Fibroblast of gingiva (primary cell): ENCODE measurements around the gene NAV2.
"Not testable (repeated sequence)": the region's sequence is repeated elsewhere in the genome, so short reads cannot be mapped to it uniquely, and the experiment has no call there.

ENCODE experiments used
- DNase-seq: peaks from one replicate; pipeline ENCODE4 v3.0.0-alpha.2; 2011; ENCODE audit warnings: low read depth

Gene NAV2

GRCh38 chr11:20055312-20055711 lies 342.7 kb downstream of the NAV2 start:
- DNase-seq = peak; percentile 41

- DNase-seq = no peak
Measured at GRCh38 chr11:20056109-20056949, 343.7 kb downstream of the NAV2 start.

GRCh38 chr11:20056950-20057943 lies 344.6 kb downstream of the NAV2 start:
- peak; percentile 63 for DNase-seq

- DNase-seq = no peak
Measured at GRCh38 chr11:20058749-20059458, 346.3 kb downstream of the NAV2 start.

GRCh38 chr11:20059587-20060021 lies 347.0 kb downstream of the NAV2 start:
- DNase-seq = no peak

GRCh38 chr11:20060181-20060580 lies 347.5 kb downstream of the NAV2 start:
- no peak for DNase-seq

- DNase-seq = no peak
Measured at GRCh38 chr11:20060647-20061205, 348.1 kb downstream of the NAV2 start.

GRCh38 chr11:20061776-20062175 lies 349.1 kb downstream of the NAV2 start:
- no peak for DNase-seq

GRCh38 chr11:20064961-20065405 lies 352.3 kb downstream of the NAV2 start:
- DNase-seq = no peak

GRCh38 chr11:20065406-20065805 lies 352.8 kb downstream of the NAV2 start:
- DNase-seq = no peak

- DNase-seq = no peak
Measured at GRCh38 chr11:20066013-20066782, 353.6 kb downstream of the NAV2 start.

GRCh38 chr11:20066783-20067156 lies 354.1 kb downstream of the NAV2 start:
- no peak for DNase-seq

- DNase-seq = no peak
Measured at GRCh38 chr11:20067665-20068064, 355.0 kb downstream of the NAV2 start.

- DNase-seq = no peak
Measured at GRCh38 chr11:20068691-20069090, 356.1 kb downstream of the NAV2 start.

- peak; percentile 71 for DNase-seq
Measured at GRCh38 chr11:20070459-20070858, 357.8 kb downstream of the NAV2 start.

GRCh38 chr11:20075627-20076026 lies 363.0 kb downstream of the NAV2 start:
- no peak for DNase-seq

GRCh38 chr11:20078846-20079245 lies 366.2 kb downstream of the NAV2 start:
- no peak for DNase-seq

GRCh38 chr11:20080032-20080685 lies 367.5 kb downstream of the NAV2 start:
- no peak for DNase-seq

GRCh38 chr11:20081336-20081735 lies 368.7 kb downstream of the NAV2 start:
- no peak for DNase-seq

GRCh38 chr11:20083877-20084276 lies 371.2 kb downstream of the NAV2 start:
- not testable (repeated sequence) for DNase-seq
